HepG2 (cell line): ENCODE data around the gene MIEF2. TPM values are rescaled to one million over a fixed set of nuclear protein-coding genes. Genes with fewer than 3 reads are reported as not detected.

Experiments used
- CREB3 ChIP-seq: sonication (generic); formaldehyde crosslinking; IDR thresholded peaks from 2 replicates; pipeline ENCODE4 v1.5.0; 2020; ENCODE audit warnings: missing genetic modification reagents
- DMTF1 ChIP-seq: sonication (generic); formaldehyde crosslinking; IDR thresholded peaks from 2 replicates; pipeline ENCODE4 v1.4.0; 2020; ENCODE audit warnings: mild to moderate bottlenecking, missing genetic modification reagents
- FOSL2 ChIP-seq: sonication (generic); formaldehyde crosslinking; IDR thresholded peaks from 2 replicates; pipeline ENCODE4 v1.4.0; 2020; ENCODE audit warnings: missing genetic modification reagents
- HDAC6 ChIP-seq: fragments of 200-600 bp; sonication (generic); IDR thresholded peaks from 2 replicates; pipeline ENCODE4 v1.7.0; 2017; ENCODE audit warnings: mild to moderate bottlenecking, antibody characterized with exemption, low read length, low read depth
- JUN ChIP-seq: sonication (generic); formaldehyde crosslinking; IDR thresholded peaks from 2 replicates; pipeline ENCODE4 v1.4.0; 2020; ENCODE audit warnings: mild to moderate bottlenecking, missing genetic modification reagents
- KLF13 ChIP-seq: sonication (generic); formaldehyde crosslinking; IDR thresholded peaks from 2 replicates; pipeline ENCODE4 v1.4.0; 2020; ENCODE audit warnings: mild to moderate bottlenecking, missing genetic modification reagents
- MED8 ChIP-seq: sonication (generic); formaldehyde crosslinking; IDR thresholded peaks from 2 replicates; pipeline ENCODE4 v1.8.1; 2023; ENCODE audit warnings: mild to moderate bottlenecking, missing genetic modification reagents; ENCODE audit not compliant: insufficient replicate concordance
- MIER3 ChIP-seq: IDR thresholded peaks from 2 replicates; pipeline ENCODE4 v1.6.1; 2016; ENCODE audit warnings: missing compliant biosample characterization, borderline replicate concordance
- PPARG ChIP-seq: conservative IDR thresholded peaks from 2 replicates; pipeline ENCODE4 v1.6.1; 2016; ENCODE audit warnings: missing biosample characterization, missing genetic modification reagents
- RFX5 ChIP-seq: IDR thresholded peaks from 2 replicates; pipeline ENCODE4 v1.6.1; 2011; ENCODE audit warnings: low read depth, low read length, improper control_type of control experiment
- RFXAP ChIP-seq: sonication (generic); formaldehyde crosslinking; IDR thresholded peaks from 2 replicates; pipeline ENCODE4 v1.4.0; 2020; ENCODE audit warnings: missing genetic modification reagents, borderline replicate concordance
- SIX4 ChIP-seq: sonication (generic); formaldehyde crosslinking; IDR thresholded peaks from 2 replicates; pipeline ENCODE4 v1.4.0; 2020; ENCODE audit warnings: missing genetic modification reagents
- ZBED4 ChIP-seq: sonication (generic); formaldehyde crosslinking; IDR thresholded peaks from 2 replicates; pipeline ENCODE4 v1.4.0; 2020; ENCODE audit warnings: missing genetic modification reagents, borderline replicate concordance
- ZBTB34 ChIP-seq: sonication (generic); formaldehyde crosslinking; IDR thresholded peaks from 2 replicates; pipeline ENCODE4 v1.8.0; 2022; ENCODE audit warnings: mild to moderate bottlenecking, missing genetic modification reagents
- ZNF10 ChIP-seq: sonication (generic); formaldehyde crosslinking; IDR thresholded peaks from 2 replicates; pipeline ENCODE4 v1.4.0; 2020; ENCODE audit warnings: mild to moderate bottlenecking, low read depth, missing genetic modification reagents, borderline replicate concordance
- ZNF44 ChIP-seq: sonication (generic); formaldehyde crosslinking; IDR thresholded peaks from 2 replicates; pipeline ENCODE4 v1.5.1; 2020; ENCODE audit warnings: mild to moderate bottlenecking, missing genetic modification reagents
- ZNF468 ChIP-seq: sonication (generic); formaldehyde crosslinking; IDR thresholded peaks from 2 replicates; pipeline ENCODE4 v1.8.0; 2022; ENCODE audit warnings: mild to moderate bottlenecking, moderate library complexity, missing genetic modification reagents
- ZNF549 ChIP-seq: sonication (generic); formaldehyde crosslinking; IDR thresholded peaks from 2 replicates; pipeline ENCODE4 v1.5.0; 2020; ENCODE audit warnings: missing genetic modification reagents
- ZNF605 ChIP-seq: sonication (generic); formaldehyde crosslinking; IDR thresholded peaks from 2 replicates; pipeline ENCODE4 v1.8.0; 2022; ENCODE audit warnings: mild to moderate bottlenecking, missing genetic modification reagents
- polyA plus RNA-seq, 8 experiments: library from polyadenylated mRNA; depleted of rRNA in 3 of 8; stranded (reverse) in 7 of 8; unstranded in 1 of 8; fragments of >200 nt; fragmentation: Illumina TruSeq in 4 of 8; extraction: Trizol in 4 of 8; gene quantifications; 2 replicates each; pipeline versions ENCODE4 v1.2.1 to v1.2.3, GENCODE V29; 2011 to 2016; ENCODE audit warnings: low read depth in 4 of 8, missing spikeins in 1 of 8, mixed read lengths in 1 of 8; ENCODE audit not compliant: insufficient read depth in 1 of 8
- total RNA-seq, 5 experiments: library from RNA; depleted of rRNA; stranded (reverse); fragments of >200 nt; fragmentation: Illumina TruSeq; extraction: Trizol; gene quantifications; 2 replicates each; pipeline ENCODE4 v1.2.3, GENCODE V29; 2016; ENCODE audit warnings: low read depth in 1 of 5

Gene MIEF2
- total and polyA plus RNA-seq, 2 of the 13 experiments (the other 11 are each of a cell fraction or from before 2014, with no cell fraction given), result 6.0 to 8.0 TPM

GRCh38 chr17:18260332-18261145 is at the start of gene MIEF2 (continued):
- TF ChIP-seq MED8 (CRISPR knock-in tag) (no peak), PPARG (0 out of 2 replicates have a peak, but pooled peaks have one; percentile 10), ZNF44 (CRISPR knock-in tag) (peak; percentile 77; the same call in 1 of the 2 replicates), ZNF549 (CRISPR knock-in tag) (no peak), DMTF1 (no peak; the same call in 1 of the 2 replicates), HDAC6 (no peak), ZBTB34 (CRISPR knock-in tag) (no peak), CREB3 (CRISPR knock-in tag) (no peak), KLF13 (CRISPR knock-in tag) (no peak), ZNF10 (CRISPR knock-in tag) (no peak), FOSL2 (CRISPR knock-in tag) (peak; percentile 9), RFX5 (0 out of 2 replicates have a peak, but pooled peaks have one; percentile 40), SIX4 (CRISPR knock-in tag) (peak; percentile 7; the same call in 1 of the 2 replicates), ZBED4 (CRISPR knock-in tag) (no peak; the same call in 1 of the 2 replicates), MIER3 (no peak), JUN (CRISPR knock-in tag) (no peak; the same call in 1 of the 2 replicates), ZNF605 (CRISPR knock-in tag) (peak; percentile 86), RFXAP (CRISPR knock-in tag) (peak; percentile 73; the same call in 1 of the 2 replicates), ZNF468 (peak; percentile 58; the same call in 1 of the 2 replicates)
